HG03520 (cell line): ENCODE results near the gene CALY.

Experiments
- ATAC-seq: cut with Tn5 transposase; IDR thresholded peaks from one replicate; pipeline ENCODE4 v1.9.1; 2021; ENCODE audit warnings: mild to moderate bottlenecking, moderate library complexity; ENCODE audit not compliant: unreplicated experiment

The CALY gene

GRCh38 chr10:133294189-133294588 is 42.5 kb downstream of the CALY start:
- no peak for ATAC-seq

GRCh38 chr10:133293810-133294119 is 42.9 kb downstream of the CALY start:
- ATAC-seq: no peak

GRCh38 chr10:133292919-133293809 is 43.5 kb downstream of the CALY start:
- no peak for ATAC-seq

GRCh38 chr10:133289761-133290160 is 46.9 kb downstream of the CALY start:
- no peak for ATAC-seq

DNA sequence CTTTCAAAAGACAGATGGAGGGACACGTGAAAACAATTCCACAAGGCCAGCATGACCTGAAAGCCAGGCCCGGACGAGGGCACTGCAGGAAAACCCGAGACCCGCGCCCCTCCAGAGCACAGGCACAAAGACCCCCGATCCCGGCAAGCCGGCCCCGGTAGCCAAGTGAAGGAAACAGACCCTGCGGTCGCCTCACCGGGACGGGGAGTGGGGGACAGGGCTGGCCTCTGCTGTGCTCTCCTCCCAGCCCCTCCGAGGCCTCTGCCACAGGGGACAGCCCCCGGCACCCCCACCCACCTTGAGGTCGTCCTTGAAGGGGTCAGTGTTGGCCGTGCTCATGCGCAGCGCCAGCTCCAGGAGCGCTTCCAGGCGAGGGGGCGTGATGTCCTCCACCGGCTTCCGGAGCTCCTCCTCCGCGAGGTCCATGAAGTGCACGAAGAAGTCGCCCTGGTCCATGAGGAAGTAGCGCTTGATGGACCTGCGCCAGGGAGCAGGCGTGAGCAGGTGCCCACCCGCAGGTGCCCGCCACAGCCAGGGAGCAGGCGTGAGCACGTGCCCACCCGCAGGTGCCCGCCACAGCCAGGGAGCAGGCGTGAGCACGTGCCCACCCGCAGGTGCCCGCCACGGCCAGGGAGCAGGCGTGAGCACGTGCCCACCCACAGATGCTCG is 48.7 kb downstream of the CALY start:
- ATAC-seq: no peak

GRCh38 chr10:133286366-133286765 is 50.3 kb downstream of the CALY start:
- ATAC-seq: no peak

- ATAC-seq: no peak
These were observed 51.5 kb downstream of the CALY start for GRCh38 chr10:133285217-133285616.

DNA sequence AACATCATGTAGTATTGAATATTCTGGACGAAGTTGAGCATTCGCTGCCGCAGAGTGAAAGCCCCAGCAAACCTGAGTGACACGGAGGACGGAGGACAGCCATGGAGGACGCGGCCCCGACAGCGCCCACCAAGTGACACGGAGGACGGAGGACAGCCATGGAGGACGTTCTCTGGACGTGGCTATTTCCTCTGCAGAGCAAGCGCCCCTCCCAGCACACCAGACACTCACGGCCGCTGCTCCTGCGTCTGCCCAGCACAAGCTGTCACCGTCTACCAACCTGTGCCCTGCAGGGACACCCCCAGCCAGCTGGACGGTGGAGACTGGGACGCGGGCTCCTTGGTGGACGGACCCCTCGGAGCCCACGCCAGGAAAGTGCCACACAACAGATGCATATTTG is 52.8 kb downstream of the CALY start:
- no peak for ATAC-seq

DNA sequence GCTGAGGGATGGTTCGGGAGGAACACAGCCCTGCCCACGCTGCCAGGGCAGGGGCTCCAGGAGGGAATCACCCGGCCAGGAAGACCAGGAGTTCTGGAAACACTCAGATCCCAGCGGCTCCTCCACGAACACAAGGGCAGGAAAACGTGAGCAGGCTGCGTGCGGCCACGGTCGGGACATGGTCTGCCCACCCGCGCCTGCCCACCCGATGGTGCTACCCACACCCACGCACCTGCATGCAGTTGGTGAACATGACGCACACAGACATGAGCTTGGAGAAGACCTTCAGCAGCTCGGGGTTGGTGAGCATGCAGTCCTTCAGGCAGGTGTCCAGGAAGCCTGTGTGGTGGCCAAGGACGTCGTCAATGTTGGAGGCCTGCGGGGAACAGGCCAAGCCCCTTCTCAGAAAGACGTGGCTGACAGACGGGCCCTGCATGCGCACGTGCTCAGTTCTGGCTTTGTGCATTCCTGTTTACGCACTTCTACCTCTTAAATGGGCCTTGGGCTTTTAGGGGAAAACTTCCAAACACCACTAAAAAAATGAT is 53.8 kb downstream of the CALY start:
- no peak for ATAC-seq

- ATAC-seq: no peak
These were observed 54.9 kb downstream of the CALY start for GRCh38 chr10:133281628-133282372.

DNA sequence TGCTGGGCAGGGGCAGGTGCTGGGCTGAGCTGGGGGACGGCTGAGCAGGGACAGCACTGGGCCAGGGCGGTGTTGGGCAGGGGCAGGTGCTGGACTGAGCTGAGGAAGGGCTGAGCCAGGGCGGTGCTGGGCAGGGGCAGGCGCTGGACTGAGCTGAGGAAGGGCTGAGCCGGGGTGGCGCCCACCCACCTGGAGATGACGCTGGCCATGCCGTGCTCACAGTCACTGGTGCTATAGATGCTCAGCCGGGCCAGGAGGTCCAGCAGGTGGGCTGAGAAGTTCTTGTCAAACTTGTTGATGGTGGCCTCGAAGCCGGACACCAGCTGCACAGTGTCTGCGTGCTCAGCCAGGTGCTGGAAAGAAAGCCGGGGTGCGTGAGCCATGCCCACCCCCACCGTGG is 55.6 kb downstream of the CALY start:
- ATAC-seq: no peak

DNA sequence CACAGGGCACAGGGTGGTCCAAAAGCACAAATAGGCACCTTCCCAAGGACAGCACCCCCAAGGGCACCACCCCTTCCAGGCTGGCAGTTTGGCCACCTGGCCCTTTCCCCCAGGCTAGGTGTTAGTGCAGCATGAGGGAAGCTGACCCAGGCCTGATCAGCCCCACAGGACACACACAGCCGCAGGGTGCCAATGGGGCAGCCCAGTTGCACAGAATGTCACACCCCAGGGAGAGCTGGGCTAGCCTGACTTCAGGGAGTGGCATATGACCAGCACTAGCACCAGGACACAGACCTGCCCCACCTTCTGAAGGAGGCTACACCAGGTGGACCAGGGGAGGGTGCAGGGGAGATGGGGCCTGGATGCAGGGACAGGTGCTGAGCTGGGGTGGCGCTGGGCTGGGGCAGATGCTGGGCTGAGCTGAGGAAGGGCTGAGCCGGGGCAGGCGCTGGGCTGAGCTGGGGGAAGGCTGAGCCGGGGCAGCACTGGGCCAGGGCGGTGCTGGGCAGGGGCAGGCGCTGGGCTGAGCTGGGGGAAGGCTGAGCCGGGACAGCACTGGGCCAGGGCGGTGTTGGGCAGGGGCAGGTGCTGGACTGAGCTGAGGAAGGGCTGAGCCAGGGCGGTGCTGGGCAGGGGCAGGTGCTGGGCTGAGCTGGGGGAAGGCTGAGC is 56.2 kb downstream of the CALY start:
- no peak for ATAC-seq

DNA sequence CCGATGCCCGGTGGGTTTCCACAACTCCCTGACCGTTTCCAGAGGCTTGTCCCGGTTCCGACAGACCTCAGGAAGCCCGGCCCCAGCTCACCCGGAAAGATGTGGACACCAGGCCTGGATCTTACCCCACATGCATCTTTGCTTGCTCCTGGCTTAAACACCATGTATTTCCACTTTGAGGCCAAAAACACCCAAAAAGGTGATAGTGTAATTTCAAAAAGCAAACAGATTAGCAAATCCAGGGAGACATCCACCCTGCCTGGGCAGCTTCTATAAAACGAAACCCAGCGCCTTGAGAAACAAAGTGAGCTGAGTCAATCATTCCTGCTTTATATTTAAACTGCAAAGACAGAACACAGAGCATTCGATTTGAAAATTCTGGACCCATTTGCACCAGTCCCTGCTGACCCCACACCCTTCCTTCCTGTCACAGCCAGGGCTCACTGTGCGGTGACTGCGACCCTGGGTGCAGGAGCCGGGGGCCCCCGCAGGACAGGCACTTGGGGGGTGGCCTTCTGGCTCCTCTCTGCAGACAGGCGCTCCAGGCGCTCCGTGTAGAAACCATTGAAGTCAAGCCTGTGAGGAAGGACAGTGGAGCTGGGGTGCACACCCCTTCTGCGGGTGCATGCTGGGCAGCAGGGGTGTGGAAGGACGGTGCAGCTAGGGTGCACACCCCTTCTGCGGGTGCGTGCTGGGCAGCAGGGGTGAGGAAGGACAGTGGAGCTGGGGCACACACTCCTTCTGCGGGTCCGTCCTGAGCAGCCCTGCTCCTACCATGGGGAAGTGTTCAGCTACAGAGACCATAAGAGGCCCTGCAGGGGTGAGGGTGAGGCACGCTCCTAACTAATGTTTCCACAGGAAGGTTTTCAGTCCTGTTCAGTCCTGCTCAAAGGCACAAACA is 57.1 kb downstream of the CALY start:
- ATAC-seq: no peak

DNA sequence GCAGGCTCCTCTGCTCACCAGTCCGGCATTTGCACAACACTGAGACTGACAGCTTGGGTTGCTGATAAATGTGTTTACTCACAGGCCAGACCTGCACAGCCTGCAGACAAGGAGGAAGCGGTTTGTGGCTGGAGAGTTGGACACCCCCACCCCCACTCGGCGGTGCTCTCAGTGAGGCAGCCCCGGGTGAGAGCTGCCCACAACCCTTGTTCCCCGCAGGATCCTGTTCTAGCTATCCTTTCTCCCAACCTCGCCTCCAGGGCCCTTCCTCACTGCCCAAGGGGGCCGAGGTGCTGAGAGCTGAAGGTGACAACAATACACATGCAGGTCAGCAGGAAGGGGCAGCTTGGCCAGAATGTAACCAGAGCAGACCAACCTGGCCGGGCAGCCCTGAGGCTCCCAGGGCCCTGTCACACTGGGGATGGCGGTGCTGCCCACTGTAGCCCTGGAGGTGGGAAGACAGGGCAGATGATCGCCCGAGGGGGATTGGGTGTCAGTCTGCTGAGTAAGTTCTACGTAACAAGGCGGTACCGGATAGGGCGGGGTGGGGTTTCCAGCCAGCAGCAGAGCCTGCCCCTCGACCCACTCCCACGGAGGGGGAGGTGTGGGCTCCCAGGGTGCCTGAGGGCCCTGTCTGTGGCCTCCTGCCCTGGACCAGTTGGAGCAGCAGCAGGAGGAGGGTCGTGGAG is 58.0 kb downstream of the CALY start:
- peak; percentile 29 for ATAC-seq

GRCh38 chr10:133277993-133278576 is 58.6 kb downstream of the CALY start:
- no peak for ATAC-seq

- ATAC-seq: no peak
These were observed 59.3 kb downstream of the CALY start for GRCh38 chr10:133277277-133277992.

DNA sequence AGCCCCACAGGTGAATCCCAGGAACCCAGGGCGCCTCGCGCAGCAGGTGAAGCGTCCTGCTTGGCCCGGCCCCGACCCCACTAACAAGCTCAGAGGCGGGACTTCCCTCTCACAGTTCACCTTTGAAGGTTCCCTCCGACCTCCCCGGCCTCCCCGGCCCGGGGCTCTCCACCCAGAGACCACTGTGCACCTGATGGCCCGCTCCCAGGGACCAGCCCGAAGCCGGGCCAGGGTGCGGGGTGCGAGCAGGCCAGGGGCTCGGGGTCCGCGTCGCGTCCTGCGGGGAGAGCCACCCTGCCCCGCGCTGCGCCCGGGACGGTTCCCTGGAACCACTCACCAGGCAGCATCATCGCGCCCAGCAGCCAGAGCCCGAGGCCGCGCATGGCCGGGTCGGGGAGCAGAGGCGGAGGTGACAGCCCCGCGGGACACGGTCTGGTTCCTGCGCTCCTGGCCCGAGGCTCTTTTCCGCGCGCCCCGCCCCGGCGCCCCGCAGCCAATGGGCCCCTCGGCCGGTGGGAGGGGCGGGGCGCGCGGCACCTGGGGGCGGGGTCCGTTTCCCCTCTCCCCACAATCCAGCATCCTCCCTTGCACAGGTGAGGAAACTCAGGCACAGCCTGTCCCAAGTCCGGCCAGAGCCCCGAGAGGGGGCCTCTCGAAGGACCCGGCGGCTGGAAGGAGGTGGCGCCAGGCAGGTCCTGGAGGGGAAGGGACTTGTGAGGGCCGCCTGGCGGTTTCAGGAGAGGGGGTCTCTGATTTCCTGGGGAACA is 60.1 kb downstream of the CALY start, which contains the start of gene ADAM8:
TSS of gene ADAM8 (minus strand) at position 434 of the 767 bp plus-strand sequence. CDS start at position 383, 51 bp downstream.
- ATAC-seq: peak; percentile 55

GRCh38 chr10:133276100-133276434 is 60.6 kb downstream of the CALY start:
- ATAC-seq: no peak
